ENCODE data around the gene DNAJC5.

The DNAJC5 gene

GRCh38 chr20:63942250-63942951 is 47.5 kb downstream of the DNAJC5 start:
- peak in 1 of 2 donors; percentile 60 for DNase-seq

- DNase-seq: no peak
These were observed 48.3 kb downstream of the DNAJC5 start for GRCh38 chr20:63942969-63943807.

GRCh38 chr20:63943808-63944077 is 48.8 kb downstream of the DNAJC5 start:
- DNase-seq: no peak

GRCh38 chr20:63944078-63944941 is 49.4 kb downstream of the DNAJC5 start:
- no peak for DNase-seq

- DNase-seq: no peak
These were observed 50.2 kb downstream of the DNAJC5 start for GRCh38 chr20:63945031-63945658.

- no peak for DNase-seq
These were observed 51.3 kb downstream of the DNAJC5 start for GRCh38 chr20:63945921-63946920.

GRCh38 chr20:63946986-63947637 is 52.2 kb downstream of the DNAJC5 start:
- DNase-seq: no peak

- DNase-seq: peak in 1 of 2 donors; percentile 40
These were observed 52.9 kb downstream of the DNAJC5 start for GRCh38 chr20:63947638-63948456.

GRCh38 chr20:63950701-63951397 is 55.9 kb downstream of the DNAJC5 start:
- DNase-seq: no peak

GRCh38 chr20:63951398-63952209 is 56.7 kb downstream of the DNAJC5 start:
- no peak for DNase-seq

GRCh38 chr20:63952210-63952535 is 57.2 kb downstream of the DNAJC5 start:
- no peak for DNase-seq

GRCh38 chr20:63952769-63953168 is 57.8 kb downstream of the DNAJC5 start:
- no peak for DNase-seq

GRCh38 chr20:63953764-63954429 is 59.0 kb downstream of the DNAJC5 start:
- DNase-seq: no peak

GRCh38 chr20:63955281-63955826 is 60.4 kb downstream of the DNAJC5 start:
- peak in 1 of 2 donors; percentile 51 for DNase-seq

- DNase-seq: peak; percentile 89 to 90
These were observed 61.1 kb downstream of the DNAJC5 start, which contains the start of gene UCKL1 for GRCh38 chr20:63955827-63956663. Gene UCKL1, minus strand, starts transcription at chr20:63956416. Its CDS starts 44 bp downstream, at chr20:63956372.

- no peak for DNase-seq
These were observed 61.7 kb downstream of the DNAJC5 start for GRCh38 chr20:63956664-63957003.

Measured in stimulated activated CD4-positive, alpha-beta T cell treated with anti-CD3 and anti-CD28 coated beads, Interleukin-2, amount 100 ng/mL, for 24 hours (primary cell).